ENCODE measurements around the gene SNAI3.

Gene SNAI3

GRCh38 chr16:88710556-88710955 is 24.2 kb upstream of the SNAI3 start:
- TF ChIP-seq CTCF (IDR thresholded peaks at IDR 0.05; ENCODE audit: borderline replicate concordance, insufficient read depth, low read depth, low read length): no peak
- no peak overlapping the region for H3K4me3 ChIP-seq (ENCODE audit: low read depth, low read length)

DNA sequence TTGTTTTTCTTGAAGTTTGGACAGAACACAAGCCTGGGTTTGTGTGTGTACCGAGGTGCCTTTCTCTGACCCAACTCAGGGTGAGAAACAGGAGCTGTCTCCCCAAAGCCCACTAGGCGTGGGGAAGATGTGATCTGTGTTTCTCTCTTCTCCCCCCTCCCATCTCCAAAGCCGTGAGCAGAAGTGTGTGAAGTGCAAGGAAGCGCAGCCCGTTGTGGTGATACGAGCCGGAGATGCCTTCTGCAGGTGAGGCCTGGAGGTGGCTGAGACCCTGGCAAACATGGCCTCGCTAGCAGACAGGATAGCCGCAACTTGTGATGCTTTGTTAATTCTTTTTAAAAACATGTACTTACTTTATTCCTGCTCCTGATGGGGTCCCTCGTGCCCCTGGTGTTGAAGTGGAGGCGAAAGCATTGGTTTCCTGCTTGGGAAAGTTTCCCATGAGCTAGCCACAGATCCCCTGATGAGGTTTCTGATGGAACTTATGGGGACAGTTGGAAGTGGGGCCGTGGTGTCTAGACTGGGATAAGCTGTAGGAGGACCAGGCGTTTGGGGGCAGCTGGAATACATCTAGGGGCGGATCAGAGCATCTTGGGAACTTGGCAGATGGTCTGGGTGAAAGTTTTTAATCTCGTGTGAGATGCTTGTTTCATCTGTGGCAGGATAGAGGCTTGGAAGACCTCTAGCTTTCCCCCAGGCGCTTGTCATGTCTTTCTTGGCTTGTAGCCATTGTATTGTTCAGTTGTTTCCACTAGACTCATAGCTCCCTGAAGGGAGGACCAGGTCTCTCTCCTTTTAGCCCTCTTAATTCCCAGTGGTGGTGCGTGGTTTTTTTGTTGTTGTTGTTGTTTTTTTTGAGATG is 20.9 kb upstream of the SNAI3 start:
- no peak for TF ChIP-seq CTCF (IDR thresholded peaks at IDR 0.05; ENCODE audit: borderline replicate concordance, insufficient read depth, low read depth, low read length)
- peak overlapping the region; percentile 96 for H3K4me3 ChIP-seq (ENCODE audit: low read depth, low read length)

DNA sequence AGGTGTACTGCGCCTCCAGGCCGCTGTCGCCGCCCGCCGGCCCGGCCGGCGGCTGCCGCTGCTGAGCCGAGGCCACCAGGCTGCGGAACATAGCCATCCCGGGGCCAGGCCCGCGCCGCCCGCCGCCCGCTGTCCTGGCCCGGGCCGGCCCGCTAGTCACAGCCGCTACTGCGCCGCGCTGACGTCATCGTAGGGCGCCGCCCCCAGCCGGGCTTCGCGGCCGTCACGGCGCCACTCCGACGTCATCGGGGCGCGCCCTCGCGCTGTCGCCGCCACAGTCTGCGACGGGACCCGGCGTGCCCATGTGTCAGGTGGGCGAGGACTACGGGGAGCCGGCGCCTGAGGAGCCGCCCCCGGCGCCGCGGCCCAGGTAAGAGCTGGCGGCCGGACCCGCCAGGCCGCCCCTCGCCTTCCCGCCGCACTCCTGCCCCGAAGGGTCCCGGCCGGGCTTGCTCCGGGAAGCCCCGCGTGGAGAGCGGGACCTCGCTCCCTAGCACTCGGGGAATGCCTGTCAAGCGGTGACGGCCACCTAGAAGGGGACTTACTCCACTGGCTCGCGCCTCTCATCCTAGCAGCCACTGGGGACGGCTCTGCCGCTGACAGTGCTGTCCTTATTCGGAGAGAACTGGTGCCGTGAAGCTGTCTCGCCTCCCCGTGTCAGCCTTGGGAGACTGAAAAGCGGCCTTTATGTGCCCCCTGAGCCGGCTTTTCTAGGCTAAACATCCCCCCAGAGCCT is 20.1 kb upstream of the SNAI3 start, which contains the start of the genes CTU2 and RNF166:
Gene CTU2, plus strand, starts transcription at position 275 of the 736 bp plus-strand sequence. Its CDS starts 28 bp downstream, at position 303.
Gene RNF166, minus strand, starts transcription at position 180 of the 736 bp plus-strand sequence. Its CDS starts 83 bp downstream, at position 97.
- TF ChIP-seq CTCF (IDR thresholded peaks at IDR 0.05; ENCODE audit: borderline replicate concordance, insufficient read depth, low read depth, low read length): no peak

GRCh38 chr16:88705801-88706228 is 19.5 kb upstream of the SNAI3 start:
- peak overlapping the region; percentile 96 for H3K4me3 ChIP-seq (ENCODE audit: low read depth, low read length)
- TF ChIP-seq CTCF (IDR thresholded peaks at IDR 0.05; ENCODE audit: borderline replicate concordance, insufficient read depth, low read depth, low read length): no peak

More for the DNA sequence above, 20.1 kb upstream of the SNAI3 start, which contains the start of the genes CTU2 and RNF166:
- peak within 1 kb of the TSS; percentile 96 for H3K4me3 ChIP-seq (ENCODE audit: low read depth, low read length)

DNA sequence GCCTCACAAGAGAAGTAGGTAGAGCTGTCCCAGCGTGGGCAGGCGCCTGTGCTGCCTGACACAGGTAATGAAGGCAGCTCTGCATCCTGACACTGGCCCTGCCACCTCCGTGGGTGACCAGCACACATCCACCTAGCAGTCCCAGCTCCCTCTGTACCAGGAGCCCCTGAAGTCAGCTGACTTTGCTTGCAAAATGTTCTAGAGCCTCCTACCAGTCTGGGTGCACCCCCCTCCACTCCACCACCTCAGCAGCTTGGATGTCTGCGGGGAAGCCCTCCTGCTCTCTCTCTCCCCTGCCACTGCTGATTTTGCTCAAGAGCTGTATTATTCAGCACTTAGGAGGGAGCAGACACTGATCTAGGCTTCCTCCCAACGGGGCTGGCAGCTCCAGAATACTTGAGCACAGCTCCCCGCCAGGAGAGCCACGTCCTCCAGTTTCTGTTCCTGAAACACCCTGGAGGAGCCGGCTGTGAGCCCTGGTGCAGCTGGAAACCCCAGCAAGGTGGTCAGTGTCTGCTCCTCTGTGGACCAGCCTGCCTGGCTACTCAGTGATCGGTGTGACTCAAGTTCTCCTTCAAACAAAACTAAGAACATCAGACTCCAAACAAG is 18.9 kb upstream of the SNAI3 start:
- peak overlapping the region; percentile 96 for H3K4me3 ChIP-seq (ENCODE audit: low read depth, low read length)
- no peak for TF ChIP-seq CTCF (IDR thresholded peaks at IDR 0.05; ENCODE audit: borderline replicate concordance, insufficient read depth, low read depth, low read length)

DNA sequence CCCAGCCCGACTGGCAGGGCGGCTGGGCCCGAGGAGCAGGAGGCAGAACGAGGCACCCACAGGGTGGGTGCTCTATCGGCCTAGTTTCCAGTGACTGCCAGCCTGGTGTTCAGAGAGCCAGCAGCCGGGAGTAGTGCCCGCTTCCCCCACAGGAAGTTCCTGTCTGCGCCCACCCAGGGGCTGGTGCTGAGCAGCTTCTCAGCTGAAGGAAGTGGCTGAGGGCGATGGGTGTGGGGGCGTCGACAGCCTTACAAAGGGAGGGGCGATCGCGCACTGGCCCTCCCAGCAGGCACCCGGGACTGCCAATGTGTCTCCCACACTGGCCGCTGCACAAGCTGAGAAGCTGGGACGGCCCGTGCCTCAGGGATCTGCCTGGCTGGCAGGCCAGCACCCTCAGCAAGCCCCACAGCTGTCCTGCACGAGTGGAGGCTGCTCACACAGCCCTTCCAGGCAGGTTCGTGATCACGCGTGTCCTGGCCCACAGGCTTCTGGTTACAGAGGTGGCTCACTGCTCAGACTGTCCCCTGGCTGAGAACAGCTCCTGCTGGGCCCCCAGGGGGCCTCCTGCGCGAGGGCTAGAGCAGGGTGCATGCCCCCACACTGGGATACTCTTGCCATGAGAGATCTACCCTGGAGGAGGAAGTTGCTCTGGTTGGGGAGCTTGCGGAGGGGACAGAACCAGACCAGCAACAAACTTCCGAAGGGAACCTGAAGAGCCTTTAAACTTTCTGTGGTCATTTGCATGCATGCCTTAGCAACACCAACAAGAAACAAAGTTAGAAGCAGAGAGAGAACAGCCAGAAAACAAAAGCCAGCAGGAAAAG is 17.4 kb upstream of the SNAI3 start:
- TF ChIP-seq CTCF (IDR thresholded peaks at IDR 0.05; ENCODE audit: borderline replicate concordance, insufficient read depth, low read depth, low read length): no peak
- H3K4me3 ChIP-seq (ENCODE audit: low read depth, low read length): peak overlapping the region; percentile 42
